GM20431 (cell line): ENCODE measurements around the gene AMIGO1.

Experiments used
- in situ Hi-C: fragments of 300-500 bp; cut with MseI, MboI; formaldehyde crosslinking; loops from one replicate; pipeline ENCODE4 v1.15.0; 2020; ENCODE audit warnings: low sequenced_read_pairs; ENCODE audit not compliant: unreplicated experiment

The AMIGO1 gene

DNA sequence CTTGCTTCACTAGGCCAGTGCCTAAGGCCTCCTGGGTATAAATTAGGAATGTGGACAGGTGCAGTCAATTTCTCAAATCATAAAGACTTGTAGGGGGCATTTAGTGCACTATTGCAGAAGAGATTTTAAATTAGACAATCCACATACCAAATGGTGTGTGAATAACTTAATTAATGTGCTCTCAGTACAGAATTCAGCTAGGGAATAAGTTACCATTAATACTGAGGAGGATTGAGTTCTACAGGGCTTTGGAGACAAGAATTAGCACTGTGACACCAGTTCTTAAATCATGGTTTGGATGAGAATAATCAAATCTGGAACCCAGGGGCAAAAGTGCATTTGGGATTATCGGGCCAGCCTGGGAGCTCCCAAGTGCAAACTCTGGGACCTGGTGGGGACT is 41.5 kb downstream of the AMIGO1 start:
- in situ Hi-C loops = no loop called here

GRCh38 chr1:109467301-109467777 is 42.2 kb downstream of the AMIGO1 start:
- in situ Hi-C loops = no loop called here

DNA sequence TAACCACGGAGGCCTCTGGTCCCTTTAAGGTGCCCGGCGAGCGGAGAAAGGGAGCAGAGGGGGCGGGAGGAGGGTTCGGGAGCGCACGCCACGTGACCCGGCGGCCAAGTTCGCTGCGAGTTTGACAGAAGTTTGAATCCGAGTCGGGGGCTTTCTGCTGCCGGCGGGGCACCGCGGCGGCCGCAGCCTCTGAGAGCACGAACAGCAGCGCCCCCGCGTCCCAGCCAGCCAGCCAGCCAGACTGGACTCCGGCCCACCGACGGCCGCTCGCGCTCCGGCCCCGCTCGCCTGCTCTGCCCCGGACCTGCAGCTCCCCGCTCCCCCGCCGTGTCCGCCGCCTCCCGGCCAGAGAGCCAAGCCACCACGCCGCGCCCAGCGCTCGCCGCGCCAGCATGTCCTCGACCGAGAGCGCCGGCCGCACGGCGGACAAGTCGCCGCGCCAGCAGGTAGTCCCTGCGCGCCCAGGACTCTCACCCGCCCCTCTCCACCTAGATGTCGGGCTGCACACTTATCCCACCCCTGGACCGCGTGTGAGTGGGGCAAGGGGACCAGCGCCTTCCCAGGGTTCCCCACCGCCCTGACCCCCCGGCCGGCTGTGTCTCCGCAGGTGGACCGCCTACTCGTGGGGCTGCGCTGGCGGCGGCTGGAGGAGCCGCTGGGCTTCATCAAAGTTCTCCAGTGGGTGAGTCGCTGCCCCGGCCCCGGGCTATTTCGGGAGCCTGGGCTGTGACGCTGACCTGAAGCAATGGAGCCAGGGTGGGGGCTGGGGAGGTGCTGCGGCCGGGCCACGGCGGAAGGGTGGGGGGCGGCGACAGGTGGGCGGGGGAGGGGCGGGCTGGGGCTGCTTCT is 42.9 kb downstream of the AMIGO1 start, which contains the start of gene SYPL2:
Gene SYPL2, plus strand, starts transcription at position 95 of the 849 bp plus-strand sequence. Its CDS starts 298 bp downstream, at position 393.
- in situ Hi-C loops = no loop called here

DNA sequence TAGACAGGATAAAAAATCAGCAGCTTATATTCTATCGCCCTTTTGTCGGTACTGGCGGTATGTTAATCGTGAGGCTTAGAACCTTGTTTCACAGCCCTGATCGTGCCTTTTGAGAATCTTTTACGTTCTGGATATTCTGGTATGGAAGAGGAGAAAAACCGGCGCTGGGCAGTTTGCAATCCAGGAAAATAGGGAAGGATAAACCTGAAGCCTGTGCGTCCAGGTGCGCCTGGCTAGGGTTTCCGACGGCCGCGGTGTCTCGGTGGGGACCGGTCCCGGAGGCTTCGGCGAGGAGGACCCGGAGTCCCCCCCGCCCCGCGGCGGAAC is 43.4 kb downstream of the AMIGO1 start:
- in situ Hi-C loops = no loop called here

GRCh38 chr1:109457819-109458218 is 51.7 kb downstream of the AMIGO1 start:
- in situ Hi-C loops = no loop called here

GRCh38 chr1:109454497-109455133 is 54.9 kb downstream of the AMIGO1 start:
- in situ Hi-C loops = no loop called here
